CD14-positive monocyte (primary cell): Measurements from ENCODE around the gene C4BPA. TPM values are rescaled to one million over a fixed set of nuclear protein-coding genes. Genes with fewer than 3 reads are reported as not detected.

Experiments
- DNase-seq, 3 donors: peaks; one replicate each; pipeline ENCODE4 v3.0.0-alpha.2; 2011 to 2022
- H2AFZ ChIP-seq: 2 replicates; pipeline ENCODE4 v1.6.0; 2012; ENCODE audit warnings: mild to moderate bottlenecking, low read depth, low read length, inconsistent platforms; ENCODE audit not compliant: insufficient read depth, poor library complexity, severe bottlenecking
- H3K27ac ChIP-seq, 2 donors: 1 replicate in 1 of 2; 2 replicates in 1 of 2; pipeline ENCODE4 v1.5.1; 2012 to 2013; ENCODE audit warnings: low read length in 2 of 2, control low read depth in 1 of 2, inconsistent platforms in 1 of 2, low read depth in 1 of 2, mild to moderate bottlenecking in 1 of 2
- H3K27me3 ChIP-seq, 2 donors: one replicate each; pipeline versions ENCODE4 v1.6.0 to v1.6.1; 2011 to 2013; ENCODE audit warnings: low read length in 2 of 2; ENCODE audit not compliant: control insufficient read depth in 2 of 2, insufficient read depth in 2 of 2
- H3K36me3 ChIP-seq, 2 donors: replicated peaks in 1 of 2; 1 replicate in 1 of 2; 2 replicates in 1 of 2; pipeline versions ENCODE4 v1.5.1 to v1.6.1; 2012 to 2013; ENCODE audit warnings: low read length in 2 of 2, control low read depth in 1 of 2, inconsistent platforms in 1 of 2, mild to moderate bottlenecking in 1 of 2; ENCODE audit not compliant: insufficient read depth in 2 of 2, control insufficient read depth in 1 of 2
- H3K4me1 ChIP-seq, 2 donors: 1 replicate in 1 of 2; 2 replicates in 1 of 2; pipeline versions ENCODE4 v1.5.1 to v1.6.1; 2012 to 2013; ENCODE audit warnings: low read length in 2 of 2, control low read depth in 1 of 2, inconsistent platforms in 1 of 2, mild to moderate bottlenecking in 1 of 2, moderate library complexity in 1 of 2; ENCODE audit not compliant: insufficient read depth in 2 of 2, control insufficient read depth in 1 of 2
- H3K4me2 ChIP-seq: replicated peaks from 2 replicates; pipeline ENCODE3; 2012; ENCODE audit warnings: low read length, moderate library complexity, mild to moderate bottlenecking; ENCODE audit not compliant: poor library complexity, severe bottlenecking; ENCODE audit errors: extremely low read depth
- H3K4me3 ChIP-seq, 3 experiments: fragments of 200-600 bp in 1 of 3; sonication (generic) in 1 of 3; replicated peaks in 1 of 3; 1 replicate in 2 of 3; 2 replicates in 1 of 3; pipeline ENCODE4 v1.5.1; 2011 to 2013; ENCODE audit warnings: low read length in 3 of 3, mild to moderate bottlenecking in 3 of 3, control low read depth in 2 of 3, low read depth in 2 of 3, inconsistent platforms in 1 of 3, moderate library complexity in 1 of 3
- H3K79me2 ChIP-seq: 2 replicates; pipeline ENCODE4 v1.6.0; 2012; ENCODE audit warnings: mild to moderate bottlenecking, control low read depth, inconsistent platforms, low read length, moderate library complexity; ENCODE audit not compliant: insufficient read depth
- H3K9ac ChIP-seq: 2 replicates; pipeline ENCODE4 v1.6.0; 2017; ENCODE audit warnings: low read length, mild to moderate bottlenecking; ENCODE audit not compliant: insufficient read depth, poor library complexity, severe bottlenecking
- H3K9me3 ChIP-seq, 2 donors: replicated peaks in 1 of 2; 1 replicate in 1 of 2; 2 replicates in 1 of 2; pipeline versions ENCODE4 v1.5.1 to v1.6.1; 2012 to 2013; ENCODE audit warnings: low read length in 2 of 2, control low read depth in 1 of 2; ENCODE audit not compliant: control insufficient read depth in 1 of 2, insufficient read depth in 1 of 2
- H4K20me1 ChIP-seq: 2 replicates; pipeline ENCODE4 v1.6.0; 2012; ENCODE audit warnings: mild to moderate bottlenecking, low read length, control low read depth, moderate library complexity; ENCODE audit not compliant: insufficient read depth
- H3K27ac Mint-ChIP-seq, 7 donors: one replicate each; pipeline ENCODE4 v1.8.0; 2020; ENCODE audit warnings: mild to moderate bottlenecking in 7 of 7, mixed read lengths in 7 of 7, moderate library complexity in 6 of 7, inconsistent platforms in 2 of 7
- H3K27me3 Mint-ChIP-seq, 3 donors: one replicate each; pipeline ENCODE4 v1.8.0; 2021 to 2022; ENCODE audit warnings: low read depth in 3 of 3, mild to moderate bottlenecking in 3 of 3, mixed read lengths in 3 of 3, moderate library complexity in 3 of 3, inconsistent platforms in 1 of 3
- H3K36me3 Mint-ChIP-seq, 2 donors: one replicate each; pipeline ENCODE4 v1.8.0; 2020; ENCODE audit warnings: mixed read lengths in 2 of 2, inconsistent platforms in 1 of 2, mild to moderate bottlenecking in 1 of 2
- H3K4me1 Mint-ChIP-seq: one replicate; pipeline ENCODE4 v1.8.0; 2020; ENCODE audit warnings: mild to moderate bottlenecking, mixed read lengths
- H3K4me3 Mint-ChIP-seq, 2 donors: one replicate each; pipeline ENCODE4 v1.8.0; 2020; ENCODE audit warnings: mild to moderate bottlenecking in 2 of 2, mixed read lengths in 2 of 2, moderate library complexity in 1 of 2
- H3K9me3 Mint-ChIP-seq, 7 donors: one replicate each; pipeline ENCODE4 v1.8.0; 2020 to 2022; ENCODE audit warnings: mixed read lengths in 7 of 7, mild to moderate bottlenecking in 6 of 7, moderate library complexity in 6 of 7, inconsistent platforms in 2 of 7
- CTCF ChIP-seq: fragments of 200-600 bp; IDR thresholded peaks from one replicate; pipeline ENCODE4 v1.8.0; 2022; ENCODE audit warnings: antibody characterized with exemption, mild to moderate bottlenecking
- WGBS: methylation state at CpG from one replicate; pipeline ENCODE4 v1.1.5; 2013; ENCODE audit warnings: missing lambda C conversion rate; ENCODE audit not compliant: insufficient coverage; 5-methylcytosine and 5-hydroxymethylcytosine counted together
- intact Hi-C, 2 donors: fragments of 100-400 bp; cut with micrococcal nuclease; formaldehyde crosslinking; loops; one replicate each; pipeline versions ENCODE4 v1.15.0 to v1.15.1; 2023
- polyA plus RNA-seq, 3 donors: library from polyadenylated mRNA; depleted of rRNA in 1 of 3; unstranded in 2 of 3; stranded (reverse) in 1 of 3; fragments of 300-500 nt in 2 of 3; fragments of >200 nt in 1 of 3; fragmentation: Illumina TruSeq in 2 of 3; gene quantifications; 1 replicate in 2 of 3; 2 replicates in 1 of 3; pipeline ENCODE4 v1.2.3, GENCODE V29; 2012 to 2021

C4BPA gene
- polyA plus RNA-seq, 3 donors: 0.09 to 0.25 (median 0.13) TPM

GRCh38 chr1:207109004-207109403 lies 5.0 kb downstream of the C4BPA start:
- H3K4me3 Mint-ChIP-seq: no peak overlapping the region
- WGBS: no CpG with 5 or more reads among the region's 3 CpGs
- H3K79me2 ChIP-seq: no peaks in the 10 kb centered on the region
- intact Hi-C loops: no loop called here
- peaks cover 23% of the 10 kb centered on the region for H3K4me1 Mint-ChIP-seq
- H3K27me3 Mint-ChIP-seq: peaks cover 0 to 4% (median 3%) of the 10 kb centered on the region in 3 donors
- no peaks in the 10 kb centered on the region for H3K27me3 ChIP-seq
- no peak overlapping the region for H2AFZ ChIP-seq
- H3K9me3 Mint-ChIP-seq: no peaks in the 10 kb centered on the region
- no peak for TF ChIP-seq CTCF
- H3K4me2 ChIP-seq: no peak overlapping the region
- H3K27ac ChIP-seq: no peak overlapping the region
- peaks cover 7% of the 10 kb centered on the region in 2 donors for H3K4me1 ChIP-seq
- DNase-seq: no peak
- H3K36me3 Mint-ChIP-seq: no peaks in the 10 kb centered on the region
- no peaks in the 10 kb centered on the region for H4K20me1 ChIP-seq
- H3K9ac ChIP-seq: no peak overlapping the region
- H3K4me3 ChIP-seq: no peak overlapping the region
- H3K9me3 ChIP-seq: no peaks in the 10 kb centered on the region
- H3K27ac Mint-ChIP-seq: no peak overlapping the region
- H3K36me3 ChIP-seq: no peaks in the 10 kb centered on the region

GRCh38 chr1:207112616-207113296 lies 8.7 kb downstream of the C4BPA start:
- Mint-ChIP-seq H3K27me3 (peaks cover under 1 to 4% (median 2%) of the 10 kb centered on the region in 3 donors), H3K4me3 (no peak overlapping the region)
- intact Hi-C loops: no loop called here

More at GRCh38 chr1:207112616-207113296, 8.7 kb downstream of the C4BPA start:
- DNase-seq: no peak
- H3K9me3 Mint-ChIP-seq: no peaks in the 10 kb centered on the region
- H3K36me3 Mint-ChIP-seq: no peaks in the 10 kb centered on the region
- no peak overlapping the region for H3K27ac ChIP-seq
- H2AFZ ChIP-seq: no peak overlapping the region
- H3K27me3 ChIP-seq: no peaks in the 10 kb centered on the region
- H3K79me2 ChIP-seq: no peaks in the 10 kb centered on the region
- TF ChIP-seq CTCF: no peak
- no peaks in the 10 kb centered on the region for H3K4me1 ChIP-seq
- H3K27ac Mint-ChIP-seq: no peak overlapping the region
- WGBS: no CpG with 5 or more reads among the region's 2 CpGs
- no peaks in the 10 kb centered on the region for H4K20me1 ChIP-seq
- no peaks in the 10 kb centered on the region for H3K36me3 ChIP-seq
- no peak overlapping the region for H3K4me3 ChIP-seq
- no peaks in the 10 kb centered on the region for H3K9me3 ChIP-seq
- no peak overlapping the region for H3K4me2 ChIP-seq
- H3K4me1 Mint-ChIP-seq: no peaks in the 10 kb centered on the region
- H3K9ac ChIP-seq: no peak overlapping the region
